C4-2B (cell line): ENCODE measurements around the gene EFNA1.

Experiments used
- H3K27ac ChIP-seq: fragments of 450-650 bp; 2 replicates; pipeline ENCODE4 v1.5.1; 2017
- CTCF ChIP-seq: fragments of 450-650 bp; conservative IDR thresholded peaks from 2 replicates; pipeline ENCODE4 v1.5.1; 2017; ENCODE audit warnings: mild to moderate bottlenecking
- ZFX ChIP-seq: fragments of 450-650 bp; IDR thresholded peaks from 2 replicates; pipeline ENCODE4 v1.6.1; 2017

The EFNA1 gene

GRCh38 chr1:155086128-155086741 lies 41.4 kb upstream of the EFNA1 start:
- TF ChIP-seq CTCF (peak; percentile 99), ZFX (no peak)
- H3K27ac ChIP-seq: peak overlapping the region; percentile 82

- TF ChIP-seq ZFX (no peak), CTCF (no peak)
- no peak overlapping the region for H3K27ac ChIP-seq
These were observed 40.7 kb upstream of the EFNA1 start for GRCh38 chr1:155086856-155087535.

- TF ChIP-seq CTCF: peak; percentile 99
- TF ChIP-seq ZFX: no peak
- peak overlapping the region; percentile 4; the same call in 1 of the 2 replicates for H3K27ac ChIP-seq
These were observed 36.3 kb upstream of the EFNA1 start for GRCh38 chr1:155091071-155092051.

- no peak overlapping the region for H3K27ac ChIP-seq
- no peak for TF ChIP-seq CTCF
- TF ChIP-seq ZFX: no peak
These were observed 35.5 kb upstream of the EFNA1 start for GRCh38 chr1:155092131-155092530.

- TF ChIP-seq CTCF (no peak), ZFX (no peak)
- no peak overlapping the region for H3K27ac ChIP-seq
These were observed 35.0 kb upstream of the EFNA1 start for GRCh38 chr1:155092641-155093040.

GRCh38 chr1:155093911-155094621 lies 33.6 kb upstream of the EFNA1 start:
- TF ChIP-seq ZFX (no peak), CTCF (peak; percentile 73)
- no peak overlapping the region for H3K27ac ChIP-seq
